ENCODE measurements around the gene KLF5.

The KLF5 gene

DNA sequence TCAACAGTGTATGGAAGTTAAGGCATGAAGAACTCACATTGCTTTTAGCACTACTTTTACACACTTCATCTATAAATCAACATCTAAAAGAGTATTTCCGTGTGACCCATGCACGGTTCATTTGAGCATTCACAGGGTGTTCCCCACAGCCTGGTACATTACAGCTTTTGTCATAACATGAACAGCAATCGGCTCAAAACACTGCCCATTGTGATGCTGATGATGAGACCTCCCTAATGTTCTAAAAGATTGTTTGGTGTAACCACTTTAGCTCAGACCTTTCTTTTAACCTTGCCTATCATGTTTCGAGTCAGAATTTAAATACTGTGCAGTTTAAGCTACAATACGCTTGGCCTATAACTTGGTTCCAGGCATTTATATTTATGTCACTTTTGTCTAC lies 4.1 kb upstream of the KLF5 start:
- no peaks in the 10 kb centered on the region for H3K9me2 ChIP-seq (replicated peaks; ENCODE audit: low read depth, low read length)
- no peaks in the 10 kb centered on the region for H4K20me1 ChIP-seq (ENCODE audit: insufficient read depth, low read length, poor library complexity, severe bottlenecking)
- no peak overlapping the region for H3K4me2 ChIP-seq (ENCODE audit: low read depth, low read length, poor library complexity, severe bottlenecking)
- H3F3A ChIP-seq (ENCODE audit: low read depth) = no peaks in the 10 kb centered on the region
- no peaks in the 10 kb centered on the region for H3K36me3 ChIP-seq (ENCODE audit: insufficient read depth, low read length)
- no peaks in the 10 kb centered on the region for H3K9me3 ChIP-seq (ENCODE audit: insufficient read depth, low read depth, low read length)
- H3K4me3 ChIP-seq (ENCODE audit: low read length, poor library complexity, severe bottlenecking) = no peak overlapping the region
- no peak overlapping the region for H3K9ac ChIP-seq (ENCODE audit: low read depth, low read length, poor library complexity, severe bottlenecking)
- no peaks in the 10 kb centered on the region for H3K79me2 ChIP-seq (ENCODE audit: insufficient read depth, low read length)
- no peaks in the 10 kb centered on the region for H3K4me1 ChIP-seq (ENCODE audit: insufficient read depth, low read length, poor library complexity, severe bottlenecking)
- no peak overlapping the region for H2AFZ ChIP-seq (ENCODE audit: low read length)
- peaks cover 5% of the 10 kb centered on the region for H3K27me3 ChIP-seq (ENCODE audit: insufficient read depth, low read length, poor library complexity, severe bottlenecking)
- TF ChIP-seq, protein P1, sequence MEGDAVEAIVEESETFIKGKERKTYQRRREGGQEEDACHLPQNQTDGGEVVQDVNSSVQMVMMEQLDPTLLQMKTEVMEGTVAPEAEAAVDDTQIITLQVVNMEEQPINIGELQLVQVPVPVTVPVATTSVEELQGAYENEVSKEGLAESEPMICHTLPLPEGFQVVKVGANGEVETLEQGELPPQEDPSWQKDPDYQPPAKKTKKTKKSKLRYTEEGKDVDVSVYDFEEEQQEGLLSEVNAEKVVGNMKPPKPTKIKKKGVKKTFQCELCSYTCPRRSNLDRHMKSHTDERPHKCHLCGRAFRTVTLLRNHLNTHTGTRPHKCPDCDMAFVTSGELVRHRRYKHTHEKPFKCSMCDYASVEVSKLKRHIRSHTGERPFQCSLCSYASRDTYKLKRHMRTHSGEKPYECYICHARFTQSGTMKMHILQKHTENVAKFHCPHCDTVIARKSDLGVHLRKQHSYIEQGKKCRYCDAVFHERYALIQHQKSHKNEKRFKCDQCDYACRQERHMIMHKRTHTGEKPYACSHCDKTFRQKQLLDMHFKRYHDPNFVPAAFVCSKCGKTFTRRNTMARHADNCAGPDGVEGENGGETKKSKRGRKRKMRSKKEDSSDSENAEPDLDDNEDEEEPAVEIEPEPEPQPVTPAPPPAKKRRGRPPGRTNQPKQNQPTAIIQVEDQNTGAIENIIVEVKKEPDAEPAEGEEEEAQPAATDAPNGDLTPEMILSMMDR (conservative IDR thresholded peaks at IDR 0.05; ENCODE audit: low read length) = no peak
- no peak for TF ChIP-seq EZH2phosphoT487 (IDR thresholded peaks at IDR 0.05; ENCODE audit: borderline replicate concordance)

DNA sequence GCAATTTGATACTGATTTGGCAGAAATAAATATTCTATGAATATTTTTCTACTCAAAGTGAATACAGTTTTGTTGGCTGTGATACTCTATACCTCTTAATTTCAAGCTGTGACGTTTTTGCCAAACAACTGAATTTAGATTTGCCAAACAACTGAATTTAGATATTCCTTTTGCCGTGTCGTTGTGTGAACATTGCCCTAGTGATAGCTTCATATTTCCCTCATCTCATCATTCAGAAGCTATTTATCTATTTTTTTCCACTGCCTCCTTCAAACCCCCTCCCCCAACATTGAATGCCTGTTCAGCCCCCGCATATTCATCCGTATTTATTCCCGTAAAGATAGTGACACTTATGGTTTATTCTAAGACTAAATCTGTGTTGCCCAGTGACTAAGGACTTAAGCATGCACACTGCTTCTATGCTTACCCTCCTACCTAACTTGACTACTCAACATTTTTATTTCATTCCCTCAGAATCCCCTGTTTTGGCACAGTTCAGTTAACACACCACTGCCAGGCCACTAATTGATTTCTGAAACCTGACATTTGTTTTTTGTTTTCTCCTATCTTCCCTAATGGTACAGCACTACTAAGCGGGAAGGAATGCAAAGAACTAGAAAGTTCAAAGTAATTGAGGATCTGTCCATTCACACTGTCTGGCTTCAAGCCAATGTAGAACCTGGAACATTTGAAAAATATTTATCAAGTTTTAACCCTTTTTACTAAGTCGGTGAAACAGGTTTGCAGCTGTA lies 2.8 kb upstream of the KLF5 start:
- Histone ChIP-seq H3K4me1 (ENCODE audit: insufficient read depth, low read length, poor library complexity, severe bottlenecking) (no peaks in the 10 kb centered on the region), H3K4me3 (ENCODE audit: low read length, poor library complexity, severe bottlenecking) (no peak overlapping the region), H3K79me2 (ENCODE audit: insufficient read depth, low read length) (no peaks in the 10 kb centered on the region), H3K4me2 (ENCODE audit: low read depth, low read length, poor library complexity, severe bottlenecking) (no peak overlapping the region), H3K9me2 (replicated peaks; ENCODE audit: low read depth, low read length) (no peaks in the 10 kb centered on the region), H3K9ac (ENCODE audit: low read depth, low read length, poor library complexity, severe bottlenecking) (no peak overlapping the region), H3F3A (ENCODE audit: low read depth) (no peaks in the 10 kb centered on the region), H4K20me1 (ENCODE audit: insufficient read depth, low read length, poor library complexity, severe bottlenecking) (no peaks in the 10 kb centered on the region), H3K36me3 (ENCODE audit: insufficient read depth, low read length) (no peaks in the 10 kb centered on the region), H3K9me3 (ENCODE audit: insufficient read depth, low read depth, low read length) (no peaks in the 10 kb centered on the region), H3K27me3 (ENCODE audit: insufficient read depth, low read length, poor library complexity, severe bottlenecking) (peaks cover 5% of the 10 kb centered on the region), H2AFZ (ENCODE audit: low read length) (no peak overlapping the region)
- no peak for TF ChIP-seq EZH2phosphoT487 (IDR thresholded peaks at IDR 0.05; ENCODE audit: borderline replicate concordance)
- TF ChIP-seq, protein P1 (conservative IDR thresholded peaks at IDR 0.05; ENCODE audit: low read length) = no peak

DNA sequence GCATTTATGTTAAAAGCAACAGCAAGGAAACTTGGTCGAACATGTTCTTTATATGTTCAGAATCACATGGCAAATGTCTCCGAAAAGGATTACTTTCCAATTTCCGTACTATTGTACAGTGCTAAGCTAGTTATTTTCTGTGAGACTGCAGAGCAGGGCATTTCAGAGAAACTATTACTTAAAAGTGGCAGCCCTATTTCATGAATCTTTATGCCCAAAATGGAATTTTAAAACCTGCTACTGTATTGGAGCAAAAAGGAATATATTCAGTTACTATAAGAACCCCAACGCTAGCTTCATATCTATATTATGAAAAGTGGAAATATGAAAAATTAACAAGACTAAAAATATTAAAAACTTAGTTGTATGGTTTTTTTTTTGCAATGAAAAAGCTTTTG lies 2.2 kb upstream of the KLF5 start:
- H3K36me3 ChIP-seq (ENCODE audit: insufficient read depth, low read length) = no peaks in the 10 kb centered on the region
- TF ChIP-seq, protein P1 (conservative IDR thresholded peaks at IDR 0.05; ENCODE audit: low read length) = no peak
- no peak for TF ChIP-seq EZH2phosphoT487 (IDR thresholded peaks at IDR 0.05; ENCODE audit: borderline replicate concordance)
- no peak overlapping the region for H3K9ac ChIP-seq (ENCODE audit: low read depth, low read length, poor library complexity, severe bottlenecking)

More for the DNA sequence above, 2.2 kb upstream of the KLF5 start:
- H3K9me2 ChIP-seq (replicated peaks; ENCODE audit: low read depth, low read length) = no peaks in the 10 kb centered on the region
- no peaks in the 10 kb centered on the region for H3F3A ChIP-seq (ENCODE audit: low read depth)
- H3K4me3 ChIP-seq (ENCODE audit: low read length, poor library complexity, severe bottlenecking) = no peak overlapping the region
- no peak overlapping the region for H2AFZ ChIP-seq (ENCODE audit: low read length)
- H3K27me3 ChIP-seq (ENCODE audit: insufficient read depth, low read length, poor library complexity, severe bottlenecking) = peaks cover 5% of the 10 kb centered on the region
- no peaks in the 10 kb centered on the region for H3K4me1 ChIP-seq (ENCODE audit: insufficient read depth, low read length, poor library complexity, severe bottlenecking)
- H3K9me3 ChIP-seq (ENCODE audit: insufficient read depth, low read depth, low read length) = no peaks in the 10 kb centered on the region
- H3K4me2 ChIP-seq (ENCODE audit: low read depth, low read length, poor library complexity, severe bottlenecking) = no peak overlapping the region
- H4K20me1 ChIP-seq (ENCODE audit: insufficient read depth, low read length, poor library complexity, severe bottlenecking) = no peaks in the 10 kb centered on the region
- H3K79me2 ChIP-seq (ENCODE audit: insufficient read depth, low read length) = no peaks in the 10 kb centered on the region

Data from Loucy (cell line).